Glomerular endothelial cell (primary cell): ENCODE measurements around the gene PCDHB16. TPM values are rescaled to one million over a fixed set of nuclear protein-coding genes. Genes with fewer than 3 reads are reported as not detected.
"Not testable (repeated sequence)": the region's sequence is repeated elsewhere in the genome, so short reads cannot be mapped to it uniquely, and the experiment has no call there.

Experiments used
- DNase-seq: peaks from one replicate; pipeline ENCODE4 v3.0.0-alpha.2; 2011; ENCODE audit warnings: low read depth, low spot score; ENCODE audit errors: extremely low read depth
- total RNA-seq: library from RNA; depleted of rRNA; stranded (reverse); fragments of >200 nt; gene quantifications from 2 replicates; pipeline ENCODE4 v1.2.3, GENCODE V29; 2015

PCDHB16 gene
- 0.05 and 1.1 TPM in 2 replicates for total RNA-seq

- no peak for DNase-seq
Observed at GRCh38 chr5:141182248-141182647, at the start of gene PCDHB16. Gene PCDHB16 (plus strand): TSS chr5:141182387. CDS start chr5:141182560, 173 bp downstream.

- no peak for DNase-seq
Observed at GRCh38 chr5:141135030-141135717, 47.0 kb upstream of the PCDHB16 start, which contains the start of gene PCDHB5. Gene PCDHB5 (plus strand): TSS chr5:141135206. CDS start chr5:141135435, 229 bp downstream.

- no peak for DNase-seq
Observed at GRCh38 chr5:141135718-141136266, 46.4 kb upstream of the PCDHB16 start.

- DNase-seq = not testable (repeated sequence)
Observed at GRCh38 chr5:141137346-141137745, 44.8 kb upstream of the PCDHB16 start.

GRCh38 chr5:141149812-141150211 is 32.4 kb upstream of the PCDHB16 start, which contains the start of gene PCDHB6:
Gene PCDHB6 (plus strand): TSS chr5:141150057. CDS start chr5:141150258, 201 bp downstream.
- no peak for DNase-seq

GRCh38 chr5:141150224-141150992 is 31.8 kb upstream of the PCDHB16 start:
- DNase-seq = no peak

- no peak for DNase-seq
Observed at GRCh38 chr5:141150993-141151325, 31.2 kb upstream of the PCDHB16 start.

GRCh38 chr5:141151632-141152031 is 30.6 kb upstream of the PCDHB16 start:
- not testable (repeated sequence) for DNase-seq

- not testable (repeated sequence) for DNase-seq
Observed at GRCh38 chr5:141152096-141152495, 30.1 kb upstream of the PCDHB16 start.

- no peak for DNase-seq
Observed at GRCh38 chr5:141155540-141156374, 26.4 kb upstream of the PCDHB16 start.

- not testable (repeated sequence) for DNase-seq
Observed at GRCh38 chr5:141157356-141157755, 24.8 kb upstream of the PCDHB16 start.

GRCh38 chr5:141157901-141158300 is 24.3 kb upstream of the PCDHB16 start:
- DNase-seq = not testable (repeated sequence)

- DNase-seq = no peak
Observed at GRCh38 chr5:141172381-141173204, 9.6 kb upstream of the PCDHB16 start, which contains the start of gene PCDHB7. Gene PCDHB7 (plus strand): TSS chr5:141172644. CDS start chr5:141172836, 192 bp downstream.

GRCh38 chr5:141174291-141175104 is 7.7 kb upstream of the PCDHB16 start:
- not testable (repeated sequence) for DNase-seq

GRCh38 chr5:141175933-141176332 is 6.3 kb upstream of the PCDHB16 start:
- DNase-seq = no peak

- not testable (repeated sequence) for DNase-seq
Observed at GRCh38 chr5:141177577-141178191, 4.5 kb upstream of the PCDHB16 start, which contains the start of gene PCDHB8. Gene PCDHB8 (plus strand): TSS chr5:141177790. CDS start chr5:141178035, 245 bp downstream.

- not testable (repeated sequence) for DNase-seq
Observed at GRCh38 chr5:141179371-141179770, 2.8 kb upstream of the PCDHB16 start.

GRCh38 chr5:141179876-141180275 is 2.3 kb upstream of the PCDHB16 start:
- not testable (repeated sequence) for DNase-seq
